Trophoblast cell (in vitro differentiated cells and primary cell): ENCODE data around the gene PCBD1.

Source experiments
- DNase-seq, 2 donors: peaks; one replicate each; pipeline ENCODE4 v3.0.0-alpha.2; 2016
- H2AFZ ChIP-seq: 2 replicates; pipeline ENCODE4 v1.6.1; 2013; ENCODE audit warnings: low read length, moderate library complexity, mild to moderate bottlenecking; ENCODE audit not compliant: insufficient read depth, poor library complexity
- H2AK5ac ChIP-seq: 2 replicates; pipeline ENCODE4 v1.6.1; 2013; ENCODE audit warnings: mild to moderate bottlenecking, low read length
- H2BK120ac ChIP-seq: 2 replicates; pipeline ENCODE4 v1.6.1; 2013; ENCODE audit warnings: low read length, mild to moderate bottlenecking, moderate library complexity; ENCODE audit not compliant: insufficient read depth, poor library complexity
- H2BK12ac ChIP-seq: 2 replicates; pipeline ENCODE4 v1.6.1; 2013; ENCODE audit warnings: mild to moderate bottlenecking, low read length, moderate library complexity
- H2BK5ac ChIP-seq: 2 replicates; pipeline ENCODE4 v1.6.1; 2013; ENCODE audit warnings: low read length, low read depth, moderate library complexity, mild to moderate bottlenecking; ENCODE audit not compliant: poor library complexity
- H3K14ac ChIP-seq: 2 replicates; pipeline ENCODE4 v1.6.1; 2013; ENCODE audit warnings: mild to moderate bottlenecking, low read length
- H3K18ac ChIP-seq: 2 replicates; pipeline ENCODE4 v1.6.1; 2013; ENCODE audit warnings: mild to moderate bottlenecking, low read length
- H3K23ac ChIP-seq: 2 replicates; pipeline ENCODE4 v1.6.1; 2013; ENCODE audit warnings: low read length
- H3K27ac ChIP-seq: 2 replicates; pipeline ENCODE4 v1.5.1; 2013; ENCODE audit warnings: low read depth, mild to moderate bottlenecking, inconsistent platforms, low read length, moderate library complexity
- H3K27me3 ChIP-seq: 2 replicates; pipeline ENCODE4 v1.6.1; 2013; ENCODE audit warnings: inconsistent platforms, mild to moderate bottlenecking, low read length, moderate library complexity; ENCODE audit not compliant: insufficient read depth
- H3K36me3 ChIP-seq, 2 experiments: 1 replicate in 1 of 2; 2 replicates in 1 of 2; pipeline ENCODE4 v1.6.1; 2013; ENCODE audit warnings: low read length in 2 of 2, mild to moderate bottlenecking in 2 of 2, moderate library complexity in 1 of 2; ENCODE audit not compliant: insufficient read depth in 2 of 2, control insufficient read depth in 1 of 2
- H3K4ac ChIP-seq: 2 replicates; pipeline ENCODE4 v1.6.1; 2013; ENCODE audit warnings: low read depth, mild to moderate bottlenecking, low read length, moderate library complexity
- H3K4me1 ChIP-seq, 2 experiments: 1 replicate in 1 of 2; 2 replicates in 1 of 2; pipeline ENCODE4 v1.6.1; 2013; ENCODE audit warnings: low read length in 2 of 2, mild to moderate bottlenecking in 2 of 2, moderate library complexity in 1 of 2; ENCODE audit not compliant: insufficient read depth in 2 of 2, control insufficient read depth in 1 of 2
- H3K4me2 ChIP-seq: 2 replicates; pipeline ENCODE4 v1.6.1; 2013; ENCODE audit warnings: inconsistent platforms, mild to moderate bottlenecking, low read length, moderate library complexity
- H3K4me3 ChIP-seq: 2 replicates; pipeline ENCODE4 v1.5.1; 2013; ENCODE audit warnings: mild to moderate bottlenecking, low read depth, low read length, inconsistent platforms
- H3K79me1 ChIP-seq: one replicate; pipeline ENCODE4 v1.6.1; 2013; ENCODE audit warnings: low read length
- H3K79me2 ChIP-seq: 2 replicates; pipeline ENCODE4 v1.6.1; 2013; ENCODE audit warnings: low read length, mild to moderate bottlenecking; ENCODE audit not compliant: control insufficient read depth, insufficient read depth, poor library complexity
- H3K9ac ChIP-seq: 2 replicates; pipeline ENCODE4 v1.6.1; 2013; ENCODE audit warnings: mild to moderate bottlenecking, low read length
- H3K9me3 ChIP-seq: 2 replicates; pipeline ENCODE4 v1.6.1; 2013; ENCODE audit warnings: low read depth, mild to moderate bottlenecking, control low read depth, inconsistent platforms, low read length; ENCODE audit not compliant: insufficient read depth
- H4K12ac ChIP-seq: 2 replicates; pipeline ENCODE4 v1.6.1; 2013; ENCODE audit warnings: low read depth, mild to moderate bottlenecking, low read length, moderate library complexity
- H4K8ac ChIP-seq: 2 replicates; pipeline ENCODE4 v1.6.1; 2013; ENCODE audit warnings: low read depth, mild to moderate bottlenecking, low read length, moderate library complexity
- H4K91ac ChIP-seq: one replicate; pipeline ENCODE4 v1.6.1; 2013; ENCODE audit warnings: low read depth, mild to moderate bottlenecking, low read length, moderate library complexity
- WGBS: extraction: QIAGEN DNeasy Blood & Tissue Kit; methylation state at CpG from one replicate; pipeline ENCODE4 v1.1.7; 2013; ENCODE audit warnings: missing lambda C conversion rate; ENCODE audit not compliant: insufficient read length, insufficient coverage; ENCODE audit errors: extremely low coverage; 5-methylcytosine and 5-hydroxymethylcytosine counted together

The PCBD1 gene

GRCh38 chr10:70930263-70931000, 42.1 kb upstream of the PCBD1 start:
- H3K9ac ChIP-seq = no peak overlapping the region
- H4K8ac ChIP-seq = no peak overlapping the region
- no peak overlapping the region for H2AK5ac ChIP-seq
- no peaks in the 10 kb centered on the region for H3K27me3 ChIP-seq
- no peaks in the 10 kb centered on the region for H3K36me3 ChIP-seq
- no peak for DNase-seq
- no peaks in the 10 kb centered on the region for H3K79me1 ChIP-seq
- no peak overlapping the region for H3K4me3 ChIP-seq
- H3K4me2 ChIP-seq = no peak overlapping the region
- no peak overlapping the region for H3K4ac ChIP-seq
- no peak overlapping the region for H4K91ac ChIP-seq
- no peaks in the 10 kb centered on the region for H3K4me1 ChIP-seq
- WGBS = no CpG with 5 or more reads among the region's 17 CpGs
- no peak overlapping the region for H2BK120ac ChIP-seq
- no peak overlapping the region for H3K23ac ChIP-seq
- no peak overlapping the region for H3K14ac ChIP-seq
- H2BK5ac ChIP-seq = no peak overlapping the region
- no peak overlapping the region for H3K27ac ChIP-seq
- no peak overlapping the region for H4K12ac ChIP-seq
- no peak overlapping the region for H2AFZ ChIP-seq
- no peaks in the 10 kb centered on the region for H3K9me3 ChIP-seq
- H3K79me2 ChIP-seq = no peaks in the 10 kb centered on the region
- no peak overlapping the region for H3K18ac ChIP-seq
- no peak overlapping the region for H2BK12ac ChIP-seq

- no peak overlapping the region for H2BK12ac ChIP-seq
- H3K27ac ChIP-seq = no peak overlapping the region
- H4K8ac ChIP-seq = no peak overlapping the region
- no peak overlapping the region for H3K14ac ChIP-seq
- H3K9me3 ChIP-seq = no peaks in the 10 kb centered on the region
- no peaks in the 10 kb centered on the region for H3K27me3 ChIP-seq
- no CpG with 5 or more reads among the region's 8 CpGs for WGBS
- no peak overlapping the region for H3K18ac ChIP-seq
- no peak overlapping the region for H4K91ac ChIP-seq
- no peak for DNase-seq
- H3K79me2 ChIP-seq = no peaks in the 10 kb centered on the region
- H3K23ac ChIP-seq = no peak overlapping the region
- H3K4me1 ChIP-seq = no peaks in the 10 kb centered on the region
- no peak overlapping the region for H3K4ac ChIP-seq
- no peak overlapping the region for H2BK120ac ChIP-seq
- H2BK5ac ChIP-seq = no peak overlapping the region
- H3K9ac ChIP-seq = no peak overlapping the region
- H3K36me3 ChIP-seq = no peaks in the 10 kb centered on the region
- H3K79me1 ChIP-seq = no peaks in the 10 kb centered on the region
- no peak overlapping the region for H2AFZ ChIP-seq
- H3K4me2 ChIP-seq = no peak overlapping the region
- no peak overlapping the region for H4K12ac ChIP-seq
- H2AK5ac ChIP-seq = no peak overlapping the region
- no peak overlapping the region for H3K4me3 ChIP-seq
These were observed 39.8 kb upstream of the PCBD1 start for GRCh38 chr10:70928140-70928539.

GRCh38 chr10:70927189-70927943, 39.0 kb upstream of the PCBD1 start:
- Histone ChIP-seq H3K79me1 (no peaks in the 10 kb centered on the region), H3K23ac (no peak overlapping the region), H4K91ac (no peak overlapping the region), H4K8ac (no peak overlapping the region), H2AK5ac (no peak overlapping the region), H3K14ac (no peak overlapping the region), H3K4ac (no peak overlapping the region), H3K9ac (no peak overlapping the region), H3K27me3 (no peaks in the 10 kb centered on the region), H2BK5ac (no peak overlapping the region), H4K12ac (no peak overlapping the region), H2BK12ac (no peak overlapping the region), H2BK120ac (no peak overlapping the region), H3K4me2 (no peak overlapping the region), H3K9me3 (no peaks in the 10 kb centered on the region), H3K18ac (no peak overlapping the region), H3K4me3 (no peak overlapping the region), H3K36me3 (no peaks in the 10 kb centered on the region), H3K4me1 (no peaks in the 10 kb centered on the region), H3K79me2 (no peaks in the 10 kb centered on the region), H3K27ac (no peak overlapping the region), H2AFZ (no peak overlapping the region)
- no CpG with 5 or more reads among the region's 13 CpGs for WGBS
- DNase-seq = no peak

GRCh38 chr10:70926226-70927000, 38.0 kb upstream of the PCBD1 start:
- no CpG with 5 or more reads among the region's 18 CpGs for WGBS
- H3K36me3 ChIP-seq = no peaks in the 10 kb centered on the region
- no peaks in the 10 kb centered on the region for H3K79me2 ChIP-seq
- H3K27me3 ChIP-seq = no peaks in the 10 kb centered on the region
- H4K8ac ChIP-seq = no peak overlapping the region
- no peak overlapping the region for H3K23ac ChIP-seq
- no peaks in the 10 kb centered on the region for H3K9me3 ChIP-seq
- H3K4ac ChIP-seq = no peak overlapping the region
- H3K4me1 ChIP-seq = no peaks in the 10 kb centered on the region
- H2BK120ac ChIP-seq = no peak overlapping the region
- no peak overlapping the region for H2BK5ac ChIP-seq
- H3K4me3 ChIP-seq = no peak overlapping the region
- no peak overlapping the region for H3K4me2 ChIP-seq
- no peak overlapping the region for H3K18ac ChIP-seq
- DNase-seq = no peak
- H3K79me1 ChIP-seq = no peaks in the 10 kb centered on the region
- no peak overlapping the region for H3K27ac ChIP-seq
- H2AK5ac ChIP-seq = no peak overlapping the region
- no peak overlapping the region for H4K12ac ChIP-seq
- H2AFZ ChIP-seq = no peak overlapping the region
- H4K91ac ChIP-seq = no peak overlapping the region
- no peak overlapping the region for H3K9ac ChIP-seq
- H2BK12ac ChIP-seq = no peak overlapping the region
- no peak overlapping the region for H3K14ac ChIP-seq
